HepG2 (cell line): ENCODE data around the gene TUBA1A.

Source experiments
- NR1H2 ChIP-seq: sonication (generic); formaldehyde crosslinking; IDR thresholded peaks from 2 replicates; pipeline ENCODE4 v1.8.1; 2022; ENCODE audit warnings: low read depth, missing genetic modification reagents, borderline replicate concordance
- TF ChIP-seq, protein P1 (sequence below): sonication (generic); formaldehyde crosslinking; conservative IDR thresholded peaks from 2 replicates; pipeline ENCODE4 v1.4.0; 2020; ENCODE audit warnings: missing genetic modification reagents

DNA sequence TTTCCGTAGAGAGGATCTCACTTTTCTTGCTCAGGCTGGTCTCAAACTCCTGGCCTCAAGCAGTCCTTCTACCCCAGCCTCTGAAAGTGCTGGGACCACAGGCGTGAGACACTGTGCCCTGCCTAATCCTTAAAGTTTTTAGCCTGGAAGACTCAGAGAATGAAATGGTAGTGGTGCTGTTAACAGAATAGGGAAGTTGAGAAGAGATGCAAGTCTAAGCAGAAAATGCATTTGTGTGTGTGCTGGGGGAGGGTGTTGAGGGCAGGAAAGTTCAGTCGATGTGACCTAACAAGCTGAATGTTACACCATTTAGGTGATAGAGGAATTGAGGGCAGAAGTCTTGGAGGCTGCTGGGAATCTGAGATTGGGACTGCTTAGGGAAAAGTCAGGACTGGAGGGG lies 6.9 kb upstream of the TUBA1A start:
- TF ChIP-seq NR1H2 (CRISPR knock-in tag): no peak
- TF ChIP-seq, protein P1, sequence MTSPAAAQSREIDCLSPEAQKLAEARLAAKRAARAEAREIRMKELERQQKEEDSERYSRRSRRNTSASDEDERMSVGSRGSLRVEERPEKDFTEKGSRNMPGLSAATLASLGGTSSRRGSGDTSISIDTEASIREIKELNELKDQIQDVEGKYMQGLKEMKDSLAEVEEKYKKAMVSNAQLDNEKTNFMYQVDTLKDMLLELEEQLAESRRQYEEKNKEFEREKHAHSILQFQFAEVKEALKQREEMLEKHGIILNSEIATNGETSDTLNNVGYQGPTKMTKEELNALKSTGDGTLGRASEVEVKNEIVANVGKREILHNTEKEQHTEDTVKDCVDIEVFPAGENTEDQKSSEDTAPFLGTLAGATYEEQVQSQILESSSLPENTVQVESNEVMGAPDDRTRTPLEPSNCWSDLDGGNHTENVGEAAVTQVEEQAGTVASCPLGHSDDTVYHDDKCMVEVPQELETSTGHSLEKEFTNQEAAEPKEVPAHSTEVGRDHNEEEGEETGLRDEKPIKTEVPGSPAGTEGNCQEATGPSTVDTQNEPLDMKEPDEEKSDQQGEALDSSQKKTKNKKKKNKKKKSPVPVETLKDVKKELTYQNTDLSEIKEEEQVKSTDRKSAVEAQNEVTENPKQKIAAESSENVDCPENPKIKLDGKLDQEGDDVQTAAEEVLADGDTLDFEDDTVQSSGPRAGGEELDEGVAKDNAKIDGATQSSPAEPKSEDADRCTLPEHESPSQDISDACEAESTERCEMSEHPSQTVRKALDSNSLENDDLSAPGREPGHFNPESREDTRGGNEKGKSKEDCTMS (CRISPR knock-in tag): no peak
